Right forelimb (tissue), 1 donor: Measurements from ENCODE around the gene MMD.
"Not testable (repeated sequence)": the region's sequence is repeated elsewhere in the genome, so short reads cannot be mapped to it uniquely, and the experiment has no call there.

ENCODE experiments used
- DNase-seq: peaks from one replicate; pipeline ENCODE4 v3.0.0-alpha.2; 2018

The MMD gene

DNA sequence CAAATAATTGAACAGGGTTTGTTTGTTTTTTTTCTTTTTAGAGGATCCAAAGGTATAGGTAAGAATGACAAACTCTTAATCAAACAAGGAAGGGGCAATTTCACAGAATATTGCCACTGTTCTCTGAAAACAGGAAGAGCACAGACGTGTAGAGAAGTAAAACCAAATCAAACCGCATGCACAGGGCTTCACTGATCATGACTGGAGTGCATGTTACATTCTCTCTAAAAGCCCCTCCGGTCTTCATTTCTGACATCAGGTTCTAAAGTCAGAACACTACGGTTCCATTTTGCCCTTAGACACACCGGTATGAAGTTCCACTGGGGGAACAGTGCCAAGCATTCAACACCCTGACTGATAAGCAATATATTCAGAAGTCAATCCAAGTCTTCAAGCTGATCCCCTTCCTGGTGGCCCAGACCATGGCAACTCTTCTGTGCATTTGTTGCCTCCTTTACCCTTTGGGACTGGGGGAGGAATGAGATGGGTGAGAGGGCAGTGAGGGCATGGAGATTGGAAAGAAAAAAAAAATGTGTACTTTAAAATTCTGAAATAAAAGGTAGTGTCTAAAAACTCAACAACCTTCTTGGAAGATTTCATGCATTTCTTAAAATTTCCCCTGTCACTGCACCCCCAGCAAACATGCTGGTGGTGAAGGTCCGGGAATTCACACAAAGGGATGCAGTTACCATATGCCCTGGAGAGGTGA, 1.4 kb downstream of the MMD start:
- no peak for DNase-seq

DNA sequence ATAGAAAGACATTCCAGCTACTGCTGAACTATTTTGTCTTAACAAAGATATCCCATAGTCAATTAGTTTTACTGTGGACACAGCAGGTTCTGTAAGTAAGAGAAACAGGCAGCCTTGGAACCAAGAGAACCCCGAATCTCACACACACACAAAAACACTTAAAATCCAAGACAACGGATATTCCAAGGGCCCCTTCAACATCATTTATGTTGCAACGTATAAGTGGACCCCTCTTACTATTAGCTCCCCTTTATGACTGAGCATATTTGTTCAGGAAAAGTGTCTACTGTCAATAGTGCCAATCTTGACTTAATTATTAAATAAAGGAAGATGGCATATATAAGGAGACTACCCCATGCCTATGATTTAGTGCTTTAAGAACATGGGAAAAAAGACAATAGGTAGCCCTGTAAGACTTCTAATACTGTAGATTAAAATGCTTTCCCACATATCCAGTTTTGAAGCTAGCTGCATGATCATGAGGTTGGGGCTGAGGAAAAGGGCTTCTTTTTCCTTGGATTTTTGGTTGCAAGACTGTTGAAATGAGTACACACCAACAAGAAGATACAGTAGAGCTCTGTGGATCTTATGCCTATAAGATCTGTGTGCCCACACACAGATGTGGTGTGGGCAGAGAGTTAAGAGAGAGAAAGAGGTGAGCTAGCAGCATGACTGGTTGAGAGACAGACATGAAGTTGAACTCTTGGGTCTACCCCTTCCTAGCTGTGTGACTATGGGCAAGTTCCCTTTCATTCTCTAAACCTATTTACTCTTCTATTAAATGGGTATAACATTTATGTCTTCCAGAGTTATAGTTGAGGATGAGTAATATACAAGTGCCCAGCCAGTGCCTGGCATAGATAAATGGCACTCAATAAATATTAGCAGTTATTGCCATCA, 3.0 kb downstream of the MMD start:
- DNase-seq, result no peak

DNA sequence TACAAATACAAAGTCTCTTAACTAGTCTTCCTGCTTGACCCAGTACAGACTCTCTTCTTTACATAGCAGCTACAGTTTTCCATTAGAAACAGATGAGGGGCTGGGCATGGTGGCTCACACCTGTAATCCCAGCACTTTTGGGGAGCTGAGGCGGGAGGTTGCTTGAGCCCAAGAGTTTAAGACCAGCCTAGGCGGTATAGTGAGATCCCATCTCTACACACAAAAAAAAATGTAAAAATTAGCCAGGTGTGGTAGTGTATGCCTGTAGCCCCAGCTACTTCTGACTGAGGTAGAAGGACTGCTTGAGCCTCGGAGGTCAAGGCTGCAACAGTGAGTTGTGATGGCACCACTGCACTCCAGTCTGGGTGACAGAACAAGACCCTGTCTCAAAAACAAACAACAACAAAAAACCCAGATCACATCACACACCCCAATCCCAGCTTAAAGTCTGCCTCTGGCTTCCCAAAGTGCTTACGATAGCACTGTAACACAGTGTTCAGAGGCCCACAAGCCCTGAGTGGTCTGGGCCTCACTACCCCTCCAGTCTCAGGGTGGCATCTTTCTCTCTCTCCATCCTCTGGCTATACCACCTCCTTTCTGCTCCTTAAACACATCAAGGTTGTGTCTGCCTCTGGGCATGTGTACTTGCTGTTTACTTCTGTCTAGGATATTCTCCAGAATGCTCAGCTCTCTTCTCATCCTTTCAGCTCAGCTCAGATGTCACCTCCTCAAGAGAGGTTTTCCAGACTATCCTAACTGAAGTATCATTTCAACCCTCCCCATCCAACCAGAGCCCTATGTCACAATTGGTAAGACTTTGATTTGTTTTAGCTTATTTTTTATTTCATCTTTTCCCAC, 4.0 kb downstream of the MMD start:
- DNase-seq, result no peak

DNA sequence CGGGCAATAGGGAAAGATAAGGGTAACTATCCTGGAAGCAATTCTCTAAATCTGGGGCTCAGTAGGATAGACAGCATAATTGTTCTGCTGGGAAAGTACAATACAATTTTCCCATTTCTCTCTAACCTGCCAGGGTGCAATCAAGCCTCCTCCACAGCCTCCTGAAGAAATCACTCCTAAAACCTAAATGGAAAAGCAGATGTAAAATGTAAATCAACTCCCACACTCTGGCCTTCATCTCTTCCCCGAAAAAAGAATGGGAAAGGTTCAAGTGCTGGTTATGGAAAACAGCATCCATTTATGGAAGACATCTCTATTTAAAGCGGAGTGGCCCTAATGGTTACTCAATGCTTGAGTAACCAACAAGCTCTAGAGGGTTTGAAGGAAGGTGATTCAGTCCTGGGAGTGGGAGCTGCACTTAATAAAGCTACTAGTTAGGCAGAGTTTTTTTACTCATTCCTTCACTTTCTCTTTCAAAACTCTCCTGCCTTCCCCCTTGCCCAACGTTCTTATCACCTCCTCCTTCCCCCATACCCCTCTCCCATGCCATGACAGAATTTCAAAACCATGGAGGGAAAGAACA, 5.1 kb downstream of the MMD start:
- DNase-seq, result no peak

DNA sequence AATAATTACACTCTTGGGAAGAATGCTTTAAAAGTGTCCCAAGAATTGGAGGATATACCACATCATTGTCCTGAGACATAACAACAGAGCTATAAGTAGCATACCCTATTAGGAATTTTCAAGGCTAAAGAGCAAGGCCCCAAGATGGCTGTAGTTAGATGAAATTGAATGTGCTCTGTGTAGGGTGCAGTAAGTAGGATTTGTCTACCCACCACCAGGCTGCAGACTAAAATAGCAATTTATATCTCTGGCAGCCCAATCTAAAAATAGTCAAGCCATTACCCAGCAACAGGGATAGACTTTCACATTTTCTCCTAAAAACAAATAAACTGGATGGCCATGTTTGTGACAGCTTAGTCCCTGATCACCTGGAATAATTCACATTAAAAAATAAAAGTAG, 5.6 kb downstream of the MMD start:
- DNase-seq, result no peak

DNA sequence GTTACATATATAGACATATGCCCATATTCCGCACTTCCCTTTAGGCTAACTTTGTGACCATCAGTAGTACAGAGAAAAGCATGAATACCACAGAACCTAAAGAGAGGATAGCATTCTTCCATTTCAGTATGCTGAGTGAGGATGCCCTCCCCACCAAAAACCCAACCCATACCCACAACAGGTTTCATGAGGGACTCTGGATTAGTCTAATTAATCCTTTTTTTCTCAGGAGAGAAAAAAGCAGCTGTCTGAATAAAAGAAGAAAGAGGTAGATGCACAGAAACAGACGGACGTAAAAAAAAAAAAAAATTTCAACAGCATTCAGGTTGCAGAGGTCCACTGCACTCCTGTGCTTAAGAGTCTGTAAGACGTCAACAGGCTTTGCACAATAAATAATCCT, 6.7 kb downstream of the MMD start:
- DNase-seq, result no peak

DNA sequence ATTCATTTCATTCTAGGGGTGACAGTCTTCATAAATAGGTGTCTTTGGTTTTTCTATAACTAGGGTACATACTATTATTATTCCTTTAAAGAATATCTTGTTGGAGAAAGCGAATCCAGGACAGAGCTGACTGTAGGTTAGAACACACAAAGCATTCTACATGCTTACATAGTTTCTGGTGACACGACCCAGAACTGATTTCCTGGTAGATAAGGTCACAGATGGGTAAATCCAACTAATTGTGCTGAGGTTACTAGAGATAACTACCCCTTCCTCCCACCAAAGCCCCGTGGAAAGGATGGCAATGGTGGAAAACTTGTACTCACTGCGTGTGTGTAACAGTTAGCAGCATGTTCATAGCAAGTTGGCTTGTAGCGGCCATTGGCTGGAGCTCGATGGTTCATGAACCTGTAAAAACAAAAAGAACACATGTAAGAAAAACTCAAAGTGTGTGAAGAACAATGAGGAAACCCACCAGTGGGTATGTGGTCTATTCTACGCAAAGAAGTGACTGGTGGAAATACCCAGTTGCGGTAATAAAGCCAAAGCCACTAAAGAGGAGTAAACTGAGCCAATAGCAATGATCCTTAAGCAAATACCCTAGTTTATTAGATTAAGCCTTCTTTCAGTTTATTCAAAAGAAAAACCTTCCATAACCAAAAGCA, 7.7 kb downstream of the MMD start:
- DNase-seq, result no peak

DNA sequence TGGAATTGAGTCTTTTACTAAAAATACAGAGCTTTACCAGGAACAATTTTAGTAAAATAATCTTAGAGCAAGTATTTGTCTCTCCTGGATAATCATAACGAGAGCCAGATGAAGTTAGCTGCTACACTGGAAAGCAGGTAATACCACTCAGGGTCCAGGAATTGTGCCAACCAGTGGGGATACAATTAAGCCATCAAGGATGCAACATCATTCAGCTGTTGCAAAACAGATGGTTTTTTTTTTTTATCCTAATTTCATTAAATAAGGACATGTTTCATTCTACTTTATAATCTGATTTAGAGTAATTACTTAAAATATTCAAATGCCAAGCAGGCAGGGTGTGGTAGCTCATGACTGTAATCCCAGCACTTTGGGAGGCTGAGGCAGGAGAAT, 10.2 kb downstream of the MMD start:
- DNase-seq, result no peak

DNA sequence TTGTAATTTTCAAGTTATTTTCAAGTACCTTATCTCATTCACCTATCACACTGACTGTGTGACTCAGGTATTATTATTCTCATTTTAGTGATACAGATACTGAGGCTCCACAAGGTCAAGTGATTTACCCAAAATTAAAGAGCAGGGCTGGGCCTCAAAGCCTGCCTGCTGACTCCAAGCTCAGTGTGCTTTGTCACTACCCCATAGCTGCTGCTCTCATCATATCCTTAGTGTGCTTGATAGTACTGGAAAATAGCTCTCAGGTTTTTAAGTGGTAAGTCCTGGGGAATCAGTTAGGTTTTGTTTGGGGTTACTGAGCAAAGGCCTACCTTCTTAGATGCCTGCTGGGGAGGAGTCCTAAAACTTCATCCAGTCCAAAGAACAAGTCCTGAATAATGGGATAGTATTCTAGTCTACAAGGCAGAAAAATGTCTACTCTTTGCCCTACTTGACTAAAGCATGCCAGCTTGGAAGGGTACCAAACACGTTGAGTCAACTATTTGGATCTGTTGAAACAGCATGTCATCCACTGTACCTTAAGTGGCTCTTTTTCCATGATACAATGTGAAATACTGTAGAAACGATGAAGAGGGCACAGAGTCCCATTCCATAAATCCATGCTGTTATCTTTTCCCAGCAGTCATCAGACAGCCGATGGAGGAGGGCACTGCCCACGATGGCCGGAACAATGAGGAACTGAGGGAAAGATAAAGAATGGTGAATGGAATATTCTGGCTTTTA, 10.7 kb downstream of the MMD start:
- no peak for DNase-seq

DNA sequence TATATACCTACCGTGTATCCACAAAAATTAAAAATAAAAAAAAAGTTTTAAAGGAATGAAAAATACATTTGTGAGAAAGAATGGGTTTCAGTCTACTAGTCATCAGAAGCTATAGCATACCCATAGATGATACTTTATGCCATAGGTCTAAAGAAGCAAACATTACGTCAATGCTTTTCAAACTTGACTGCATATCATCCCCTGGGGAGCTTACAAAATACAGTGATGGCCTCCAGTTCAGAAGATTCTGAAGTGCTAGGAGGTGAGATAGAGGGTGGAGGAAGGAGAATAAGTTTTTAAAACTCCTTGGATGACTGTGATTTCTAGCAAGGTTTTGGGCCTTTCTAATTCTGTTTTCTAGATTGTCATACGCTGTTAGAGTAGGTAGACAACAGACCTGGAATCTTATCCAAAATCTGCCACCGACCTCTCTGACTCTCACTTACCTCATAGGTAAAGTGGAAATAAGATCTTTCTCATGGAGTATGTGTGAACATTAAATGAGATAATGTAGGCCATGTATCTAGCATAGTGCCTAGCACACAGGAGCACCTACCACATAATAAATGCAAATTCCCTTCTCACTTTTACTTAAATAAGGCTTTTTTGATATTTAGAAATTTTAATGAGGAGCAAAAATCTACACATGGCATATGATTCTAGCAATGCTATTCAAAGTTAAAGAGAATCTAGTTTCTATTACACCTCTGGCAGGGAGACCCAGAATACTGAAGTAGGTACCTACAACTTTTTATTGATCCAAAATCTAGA, 12.4 kb downstream of the MMD start:
- no peak for DNase-seq

DNA sequence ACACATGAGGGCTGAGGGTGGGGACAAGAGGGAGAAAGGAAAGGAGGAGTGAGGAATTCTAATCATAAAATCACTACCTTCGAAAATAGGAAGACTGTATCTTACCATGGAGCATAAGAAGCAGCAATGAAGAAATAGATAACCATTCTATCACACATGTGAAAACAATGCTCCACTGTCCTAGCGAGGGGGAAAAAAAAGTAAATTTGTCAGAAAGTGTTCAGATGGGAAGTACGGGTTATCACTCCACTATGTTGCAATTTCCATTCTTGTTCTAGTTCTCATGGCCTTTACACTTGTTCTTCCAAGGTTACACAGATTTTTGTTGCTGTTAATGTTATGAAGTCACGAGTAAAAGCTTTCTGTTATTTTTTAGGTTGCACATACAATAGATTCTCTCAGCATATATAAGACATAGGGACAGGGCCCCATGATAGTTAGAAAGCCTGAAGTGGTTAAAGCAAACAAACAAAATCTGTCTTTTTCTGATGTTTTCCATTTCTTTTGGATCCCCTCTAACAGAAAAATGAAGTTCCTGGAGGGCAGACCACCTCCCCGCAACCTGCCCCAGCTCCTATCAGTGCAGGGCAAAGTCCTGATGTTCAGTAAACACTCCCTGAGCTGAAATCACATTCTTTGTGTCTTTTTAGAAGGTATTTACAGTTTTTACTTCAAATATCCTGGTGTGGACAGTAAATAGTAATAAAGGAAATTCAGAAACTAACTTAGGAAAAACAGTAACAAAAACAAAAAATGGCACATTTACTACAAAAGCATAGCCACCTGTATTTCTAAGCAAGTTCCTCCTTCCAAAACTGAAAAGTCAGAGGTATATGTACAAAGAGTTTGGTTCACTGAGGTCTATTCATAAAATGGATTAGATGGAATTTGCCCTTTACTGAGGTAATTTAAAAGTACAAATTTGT, 13.7 kb downstream of the MMD start:
- no peak for DNase-seq

DNA sequence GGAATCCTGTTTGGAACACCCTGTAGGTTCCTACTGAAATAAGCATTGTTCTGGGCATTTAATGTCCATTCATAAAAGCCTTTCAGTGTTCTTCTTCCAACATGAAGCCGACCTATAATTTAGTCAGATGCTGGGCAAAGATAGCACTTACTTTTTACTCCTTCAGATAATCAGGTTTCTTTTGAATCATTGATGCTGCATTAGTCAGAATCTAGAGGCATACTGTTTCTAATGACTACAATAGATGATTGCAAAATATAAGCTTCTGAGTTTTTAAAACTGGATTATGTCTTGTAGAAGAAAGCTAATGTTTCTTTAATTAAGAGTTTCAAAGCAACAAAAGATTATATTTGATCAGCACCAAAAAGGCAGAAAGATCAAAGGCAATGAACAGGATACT, 16.0 kb downstream of the MMD start:
- DNase-seq, result no peak

DNA sequence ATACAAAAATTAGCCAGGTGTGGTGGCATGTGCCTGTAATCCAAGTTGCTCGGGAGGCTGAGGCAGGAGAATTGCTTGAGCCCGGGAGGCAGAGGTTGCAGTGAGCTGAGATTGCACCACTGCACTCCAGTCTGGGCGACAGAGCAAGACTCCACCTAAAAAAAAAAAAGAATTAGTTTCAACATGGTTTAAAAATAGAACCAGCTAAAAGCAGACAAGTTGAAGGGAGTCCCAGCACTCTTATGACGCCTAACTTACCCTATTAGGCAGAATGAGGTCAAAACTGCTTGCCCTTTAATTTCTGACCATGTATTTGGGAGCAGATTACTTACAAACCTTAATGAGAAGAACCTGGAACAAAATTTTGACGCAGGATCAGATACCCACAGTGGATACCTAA, 17.4 kb downstream of the MMD start:
- not testable (repeated sequence) for DNase-seq

DNA sequence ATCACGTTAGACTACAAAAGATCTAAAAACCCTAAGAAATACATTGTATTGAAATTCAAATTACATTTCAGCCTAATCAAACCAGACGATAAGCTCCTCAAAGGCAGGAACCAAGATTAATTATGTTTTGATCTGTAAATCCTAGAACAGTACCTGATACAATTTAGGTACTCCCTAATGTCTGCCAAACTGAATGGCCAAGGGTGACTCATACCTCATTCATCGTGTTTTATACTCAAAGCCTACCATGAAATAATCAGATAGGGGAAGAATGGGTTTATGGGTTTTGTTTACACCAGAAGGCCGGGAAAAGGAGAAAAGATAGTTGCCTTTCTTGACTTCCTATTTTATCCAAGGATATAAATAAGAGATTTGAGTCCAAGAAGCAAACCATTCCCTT, 19.3 kb downstream of the MMD start:
- DNase-seq, result no peak

DNA sequence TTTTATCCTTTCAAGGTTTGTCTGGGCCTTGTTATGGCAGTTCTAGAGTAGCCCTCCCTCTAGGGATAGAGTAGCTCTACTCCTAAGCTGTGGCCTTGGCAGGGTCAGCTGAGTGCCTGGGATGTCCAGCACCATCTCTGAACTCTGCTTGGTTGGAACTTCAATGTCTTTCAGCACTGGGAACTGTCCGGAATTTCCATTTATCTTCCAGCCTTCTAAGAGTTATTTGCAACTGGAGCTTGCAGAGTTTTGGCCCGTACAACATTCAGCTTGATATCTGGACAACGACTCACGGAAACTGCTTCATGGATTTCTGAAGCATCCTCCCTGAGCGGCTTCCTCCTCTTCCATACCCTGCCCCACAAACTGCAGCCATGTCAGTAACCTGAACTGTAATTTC, 22.9 kb downstream of the MMD start:
- DNase-seq, result no peak

DNA sequence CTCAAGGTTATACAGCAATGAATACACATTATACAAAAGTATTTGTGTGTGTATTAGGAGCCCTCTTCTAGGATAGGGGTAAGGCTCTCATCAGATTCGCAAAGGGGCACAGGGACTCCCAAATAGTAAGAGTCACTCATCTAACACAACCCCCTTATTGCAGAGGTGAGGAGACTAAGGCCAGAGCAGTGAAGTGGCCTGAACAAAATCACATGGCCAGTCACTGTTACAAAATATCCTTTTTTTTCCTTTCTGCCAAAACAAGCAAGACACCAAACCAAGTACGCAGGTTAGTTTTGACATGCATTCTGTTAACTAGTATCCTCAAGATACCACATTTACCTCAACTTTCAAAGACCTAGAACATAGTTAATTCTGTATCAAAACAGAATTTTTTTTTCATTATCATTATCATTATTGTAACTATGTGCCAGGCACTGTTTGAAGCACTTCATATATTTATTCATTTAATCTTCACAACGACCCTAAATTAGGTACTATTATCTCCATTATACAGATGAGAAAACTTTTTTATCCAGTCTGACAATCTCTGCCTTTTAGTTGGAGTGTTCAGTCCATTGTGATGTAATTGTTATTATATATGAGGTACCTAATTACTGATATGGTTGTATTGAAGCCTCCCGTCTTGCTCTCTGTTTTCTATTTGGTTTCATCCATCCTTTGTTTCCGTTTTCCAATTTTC, 25.7 kb downstream of the MMD start:
- no peak for DNase-seq

DNA sequence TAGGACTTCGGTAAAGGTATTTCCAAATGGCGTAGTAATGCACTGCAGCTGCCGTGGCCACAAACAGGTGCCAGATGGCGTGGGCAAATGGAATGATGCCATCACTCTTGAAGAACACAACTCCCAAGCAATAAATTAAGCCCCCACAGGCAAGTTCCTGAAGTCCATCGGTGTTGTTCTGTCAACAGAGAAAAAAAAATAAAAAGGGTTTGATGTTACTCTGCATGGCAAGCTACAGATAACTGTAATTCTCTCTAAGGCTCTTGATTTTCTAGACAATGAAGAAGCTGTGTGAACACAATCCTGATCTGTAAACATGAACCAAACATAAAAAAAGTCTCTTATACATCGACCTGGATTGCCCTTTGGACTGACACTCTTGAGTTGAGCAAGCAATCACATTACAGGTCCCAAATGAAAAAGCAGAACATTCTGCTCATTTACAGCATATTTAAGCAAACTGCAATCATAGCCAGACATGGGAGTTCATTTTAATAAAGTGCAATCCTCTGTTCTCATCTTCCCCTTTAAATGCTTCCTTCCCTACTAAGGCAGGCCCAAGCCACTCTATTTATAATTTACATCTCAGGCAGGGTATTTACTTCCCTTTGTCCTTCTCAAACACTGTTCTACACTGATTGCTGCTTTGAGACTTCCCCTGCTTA, 27.1 kb downstream of the MMD start:
- DNase-seq, result no peak

DNA sequence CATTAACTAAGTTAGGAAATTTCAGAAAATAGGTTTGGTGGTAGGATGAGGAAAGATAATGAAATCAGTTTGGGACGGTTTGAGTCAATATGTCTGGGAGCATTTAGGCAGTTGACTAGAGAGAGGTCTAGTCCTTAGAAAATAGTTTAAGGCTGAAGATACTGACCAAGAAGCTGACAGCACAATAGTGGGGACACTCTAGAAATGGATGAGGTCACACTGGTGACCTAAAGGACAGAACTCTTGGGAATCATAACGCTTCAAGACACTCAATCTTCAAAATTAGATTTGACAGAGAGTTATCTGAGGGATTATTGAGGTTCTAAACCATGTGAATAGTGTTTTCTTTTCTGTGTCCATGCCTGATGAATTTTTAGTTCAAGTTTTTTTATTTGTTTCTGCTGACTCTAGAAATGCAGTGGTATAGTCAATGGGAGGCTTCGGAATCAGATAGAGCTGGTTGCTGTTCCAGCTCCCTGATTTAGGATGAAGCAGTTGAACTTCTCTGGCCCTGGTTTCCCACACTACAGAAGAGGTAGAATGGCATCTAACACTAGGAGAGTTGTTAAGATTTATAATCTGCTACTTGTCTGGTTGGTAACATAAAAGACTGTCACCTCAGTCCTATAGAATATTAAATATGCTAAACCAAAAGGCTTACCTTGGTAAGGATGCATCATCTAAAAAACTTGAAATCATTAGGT, 29.7 kb downstream of the MMD start:
- no peak for DNase-seq
